Measurements from ENCODE around the gene SLBP. TPM values are rescaled to one million over a fixed set of nuclear protein-coding genes. Genes with fewer than 3 reads are reported as not detected.
A peak's percentile ranks its signal among the peaks of the same experiment; 100 is the strongest.

The SLBP gene
- total and polyA plus RNA-seq, 2 donors (not counting 1 experiment from before 2014, with no cell fraction given) = 19.4 to 31.8 TPM

GRCh38 chr4:1753697-1754311 is 41.7 kb upstream of the SLBP start:
- ATAC-seq (ENCODE audit: low read depth) (no peak), DNase-seq (no peak)
- no peaks in the 10 kb centered on the region for H3K9me3 ChIP-seq (ENCODE audit: control extremely low read depth in 1 of 3, control insufficient read depth in 2 of 3, insufficient read depth in 1 of 3, low read length in 2 of 3)
- no peak overlapping the region for H3K9ac ChIP-seq (ENCODE audit: low read length)
- TF ChIP-seq EZH2 (IDR thresholded peaks at IDR 0.05; ENCODE audit: borderline replicate concordance, insufficient read depth, low read depth, low read length, poor library complexity, severe bottlenecking) (no peak), CTCF (IDR thresholded peaks at IDR 0.05) (no peak)
- POLR2A ChIA-PET = no interaction called here
- no peaks in the 10 kb centered on the region for H3K9me3 Mint-ChIP-seq (ENCODE audit: insufficient read depth)
- 82% methylated on average over 15 of the region's 15 CpGs for WGBS (ENCODE audit: insufficient coverage)
- H3K36me3 ChIP-seq (replicated peaks in 1 of 2; ENCODE audit: control extremely low read depth in 1 of 2, control insufficient read depth in 1 of 2, extremely low read depth in 1 of 2, insufficient read depth in 2 of 2, low read length in 1 of 2) = no peaks in the 10 kb centered on the region
- no peaks in the 10 kb centered on the region for H4K20me1 ChIP-seq (ENCODE audit: control insufficient read depth, insufficient read depth, low read length, poor library complexity, severe bottlenecking)
- no peak overlapping the region for H3K4me3 ChIP-seq (ENCODE audit: control extremely low read depth in 1 of 5, extremely low read depth in 1 of 5, insufficient read depth in 1 of 5, low read depth in 2 of 5, low read length in 4 of 5)
- no peak overlapping the region for H3K4me2 ChIP-seq (replicated peaks; ENCODE audit: low read depth, low read length, poor library complexity, severe bottlenecking)
- intact Hi-C loops (cut with micrococcal nuclease) = no loop called here
- CTCF ChIA-PET = no interaction called here
- peaks cover 11 to 16% of the 10 kb centered on the region in 2 donors for H3K4me1 ChIP-seq (ENCODE audit: control insufficient read depth in 2 of 2, insufficient read depth in 2 of 2, low read length in 2 of 2)
- no peak overlapping the region for H2AFZ ChIP-seq (ENCODE audit: insufficient read depth, low read depth, low read length, poor library complexity, severe bottlenecking)
- peaks cover 7% of the 10 kb centered on the region for H3K4me1 Mint-ChIP-seq
- H3K79me2 ChIP-seq (ENCODE audit: control insufficient read depth, insufficient read depth, low read length) = no peaks in the 10 kb centered on the region
- H3K27me3 Mint-ChIP-seq = no peaks in the 10 kb centered on the region
- no peak overlapping the region for H3K27ac ChIP-seq (ENCODE audit: low read length in 2 of 2)
- no peak overlapping the region for H3K4me3 Mint-ChIP-seq
- peaks cover 0 to 9% (median 0%) of the 10 kb centered on the region in 4 experiments for H3K27me3 ChIP-seq (replicated peaks in 1 of 4; ENCODE audit: control extremely low read depth in 1 of 4, control insufficient read depth in 3 of 4, insufficient read depth in 4 of 4, low read length in 3 of 4)
- no peak overlapping the region for H3K27ac Mint-ChIP-seq

- Mint-ChIP-seq H3K27ac (no peak overlapping the region), H3K9me3 (ENCODE audit: insufficient read depth) (no peaks in the 10 kb centered on the region), H3K4me3 (no peak overlapping the region), H3K27me3 (no peaks in the 10 kb centered on the region), H3K4me1 (peaks cover 7% of the 10 kb centered on the region)
- Histone ChIP-seq H3K27ac (ENCODE audit: low read length in 2 of 2) (no peak overlapping the region), H3K9ac (ENCODE audit: low read length) (peak overlapping the region; percentile 20), H3K4me3 (ENCODE audit: control extremely low read depth in 1 of 5, extremely low read depth in 1 of 5, insufficient read depth in 1 of 5, low read depth in 2 of 5, low read length in 4 of 5) (no peak overlapping the region), H3K4me2 (replicated peaks; ENCODE audit: low read depth, low read length, poor library complexity, severe bottlenecking) (peak overlapping the region; percentile 63), H2AFZ (ENCODE audit: insufficient read depth, low read depth, low read length, poor library complexity, severe bottlenecking) (peak overlapping the region; percentile 62), H4K20me1 (ENCODE audit: control insufficient read depth, insufficient read depth, low read length, poor library complexity, severe bottlenecking) (no peaks in the 10 kb centered on the region), H3K27me3 (replicated peaks in 1 of 4; ENCODE audit: control extremely low read depth in 1 of 4, control insufficient read depth in 3 of 4, insufficient read depth in 4 of 4, low read length in 3 of 4) (peaks cover 0 to 14% (median 0%) of the 10 kb centered on the region in 4 experiments), H3K36me3 (replicated peaks in 1 of 2; ENCODE audit: control extremely low read depth in 1 of 2, control insufficient read depth in 1 of 2, extremely low read depth in 1 of 2, insufficient read depth in 2 of 2, low read length in 1 of 2) (no peaks in the 10 kb centered on the region), H3K79me2 (ENCODE audit: control insufficient read depth, insufficient read depth, low read length) (no peaks in the 10 kb centered on the region), H3K9me3 (ENCODE audit: control extremely low read depth in 1 of 3, control insufficient read depth in 2 of 3, insufficient read depth in 1 of 3, low read length in 2 of 3) (no peaks in the 10 kb centered on the region), H3K4me1 (ENCODE audit: control insufficient read depth in 2 of 2, insufficient read depth in 2 of 2, low read length in 2 of 2) (peaks cover 14 to 21% of the 10 kb centered on the region in 2 donors)
- WGBS (ENCODE audit: insufficient coverage) = 72% methylated on average over 6 of the region's 10 CpGs
- no peak for ATAC-seq (ENCODE audit: low read depth)
- ChIA-PET CTCF (interaction anchor here (2.1 kb wide), 1 partner anchor 146 kb away, joined by 6 read pairs; no protein-coding TSS in a partner anchor), POLR2A (no interaction called here)
- no peak for DNase-seq
- TF ChIP-seq CTCF (IDR thresholded peaks at IDR 0.05) (no peak), EZH2 (IDR thresholded peaks at IDR 0.05; ENCODE audit: borderline replicate concordance, insufficient read depth, low read depth, low read length, poor library complexity, severe bottlenecking) (no peak)
- intact Hi-C loops (cut with micrococcal nuclease) = no loop called here
Measured at GRCh38 chr4:1753294-1753696, 41.2 kb upstream of the SLBP start.

Measured in B cell (primary cell).